IMR-90 (cell line): Measurements from ENCODE around the gene SS18. TPM values are rescaled to one million over a fixed set of nuclear protein-coding genes. Genes with fewer than 3 reads are reported as not detected.

Experiments
- ATAC-seq: fragments of 200-7000 bp; cut with Tn5 transposase; 2 replicates; pipeline ENCODE4 v1.9.1; 2020; ENCODE audit warnings: low read depth, mild to moderate bottlenecking, moderate library complexity
- BruUV-seq: library from RNA; stranded (reverse); fragments of 400-500 nt; replicated peaks from 2 replicates; lab custom pipeline; 2021; lab: Mats Ljungman, UMichigan
- CTCF ChIA-PET: fragments of 300-600 bp; formaldehyde crosslinking; extraction: SDS; loops from one replicate; lab custom pipeline; 2021; ENCODE audit warnings: antibody characterized with exemption; lab: Yijun Ruan, JAX
- POLR2A ChIA-PET: fragments of 300-600 bp; sonication (Branson Sonifier 250); formaldehyde crosslinking; loops from one replicate; lab custom pipeline; 2022; ENCODE audit warnings: antibody characterized with exemption; ENCODE audit not compliant: unreplicated experiment; lab: Charles Lee
- DNase-seq: peaks from one replicate; pipeline ENCODE4 v3.0.0; 2013
- H2AFZ ChIP-seq: replicated peaks from 2 replicates; pipeline ENCODE3; 2013; ENCODE audit warnings: low read length, mild to moderate bottlenecking; ENCODE audit not compliant: poor library complexity
- H2AK5ac ChIP-seq: 2 replicates; pipeline ENCODE4 v1.6.1; 2013; ENCODE audit warnings: low read depth, low read length, inconsistent platforms
- H2AK9ac ChIP-seq: replicated peaks from 2 replicates; pipeline ENCODE3; 2013; ENCODE audit warnings: mild to moderate bottlenecking, low read depth, low read length, moderate library complexity; ENCODE audit not compliant: poor library complexity
- H2BK120ac ChIP-seq: 2 replicates; pipeline ENCODE4 v1.6.1; 2013; ENCODE audit warnings: low read depth, low read length, inconsistent platforms
- H2BK15ac ChIP-seq: 3 replicates; pipeline ENCODE4 v1.6.1; 2013; ENCODE audit warnings: low read depth, low read length, inconsistent platforms
- H2BK20ac ChIP-seq: 2 replicates; pipeline ENCODE4 v1.6.1; 2013; ENCODE audit warnings: low read depth, mild to moderate bottlenecking, inconsistent platforms, low read length, moderate library complexity
- H2BK5ac ChIP-seq: 2 replicates; pipeline ENCODE4 v1.6.1; 2013; ENCODE audit warnings: mild to moderate bottlenecking, low read depth, low read length, inconsistent platforms; ENCODE audit not compliant: poor library complexity, severe bottlenecking
- H3K14ac ChIP-seq: replicated peaks from 2 replicates; pipeline ENCODE4 v1.6.1; 2013; ENCODE audit warnings: low read depth, low read length, inconsistent platforms
- H3K18ac ChIP-seq: 2 replicates; pipeline ENCODE4 v1.6.1; 2013; ENCODE audit warnings: low read depth, low read length, control low read depth
- H3K23ac ChIP-seq: 2 replicates; pipeline ENCODE4 v1.6.1; 2013; ENCODE audit warnings: low read depth, low read length, inconsistent platforms
- H3K27ac ChIP-seq: 2 replicates; pipeline ENCODE4 v1.5.1; 2013; ENCODE audit warnings: mild to moderate bottlenecking, control low read depth, low read length; ENCODE audit not compliant: insufficient read depth
- H3K27me3 ChIP-seq: 2 replicates; pipeline ENCODE4 v1.6.1; 2013; ENCODE audit warnings: low read length; ENCODE audit not compliant: control insufficient read depth, insufficient read depth
- H3K36me3 ChIP-seq: 2 replicates; pipeline ENCODE4 v1.6.1; 2013; ENCODE audit warnings: low read length, mixed read lengths; ENCODE audit not compliant: control insufficient read depth, insufficient read depth
- H3K4ac ChIP-seq: 2 replicates; pipeline ENCODE4 v1.6.1; 2013; ENCODE audit warnings: low read depth, low read length, inconsistent platforms
- H3K4me1 ChIP-seq: 2 replicates; pipeline ENCODE4 v1.6.1; 2013; ENCODE audit warnings: low read length, mixed read lengths; ENCODE audit not compliant: control insufficient read depth, insufficient read depth
- H3K4me2 ChIP-seq: 2 replicates; pipeline ENCODE4 v1.6.1; 2013; ENCODE audit warnings: low read depth, mild to moderate bottlenecking, control low read depth, low read length, moderate library complexity
- H3K4me3 ChIP-seq: 2 replicates; pipeline ENCODE4 v1.5.1; 2013; ENCODE audit warnings: low read depth, mild to moderate bottlenecking, control low read depth, low read length, moderate library complexity; ENCODE audit not compliant: insufficient read depth
- H3K56ac ChIP-seq: 2 replicates; pipeline ENCODE4 v1.6.1; 2013; ENCODE audit warnings: low read length, inconsistent platforms; ENCODE audit not compliant: insufficient read depth; ENCODE audit errors: extremely low read depth
- H3K79me1 ChIP-seq, 2 experiments: 2 replicates each; pipeline ENCODE4 v1.6.1; 2013; ENCODE audit warnings: low read length in 2 of 2, inconsistent platforms in 1 of 2, low read depth in 1 of 2
- H3K9ac ChIP-seq: 2 replicates; pipeline ENCODE4 v1.6.1; 2013; ENCODE audit warnings: low read depth, low read length, control low read depth
- H3K9me1 ChIP-seq: 2 replicates; pipeline ENCODE4 v1.6.1; 2013; ENCODE audit warnings: low read length, inconsistent platforms; ENCODE audit not compliant: insufficient read depth
- H3K9me3 ChIP-seq: 2 replicates; pipeline ENCODE4 v1.6.1; 2013; ENCODE audit warnings: low read length; ENCODE audit not compliant: control insufficient read depth, insufficient read depth
- H4K20me1 ChIP-seq: 2 replicates; pipeline ENCODE4 v1.6.1; 2013; ENCODE audit warnings: low read length, inconsistent platforms; ENCODE audit not compliant: insufficient read depth
- H4K5ac ChIP-seq: 2 replicates; pipeline ENCODE4 v1.6.1; 2013; ENCODE audit warnings: mild to moderate bottlenecking, low read depth, low read length, control low read depth
- H4K8ac ChIP-seq, 2 experiments: 2 replicates each; pipeline ENCODE4 v1.6.1; 2013; ENCODE audit warnings: low read depth in 2 of 2, low read length in 2 of 2, control low read depth in 1 of 2, inconsistent platforms in 1 of 2
- H4K91ac ChIP-seq: 2 replicates; pipeline ENCODE4 v1.6.1; 2013; ENCODE audit warnings: low read depth, low read length, inconsistent platforms; ENCODE audit not compliant: insufficient read depth
- RCOR1 ChIP-seq: IDR thresholded peaks from 2 replicates; pipeline ENCODE4 v1.6.1; 2012; ENCODE audit warnings: mild to moderate bottlenecking, low read length, improper control_type of control experiment; ENCODE audit not compliant: insufficient replicate concordance
- RFX5 ChIP-seq: IDR thresholded peaks from 2 replicates; pipeline ENCODE4 v1.8.0; 2012; ENCODE audit warnings: low read depth, mild to moderate bottlenecking, low read length, moderate library complexity
- SMC3 ChIP-seq: fragments of 150-350 bp; IDR thresholded peaks from 2 replicates; pipeline ENCODE4 v1.6.1; 2016; ENCODE audit warnings: low read depth, mild to moderate bottlenecking, antibody characterized with exemption, low read length, moderate library complexity
- WGBS, 2 experiments: methylation state at CpG; one replicate each; pipeline versions ENCODE4 v1.1.5 to v1.1.7; 2013; ENCODE audit warnings: missing lambda C conversion rate in 2 of 2; ENCODE audit not compliant: insufficient read length in 1 of 2; ENCODE audit errors: extremely low coverage in 2 of 2; 5-methylcytosine and 5-hydroxymethylcytosine counted together
- dilution Hi-C: fragments of 300-500 bp; cut with HindIII; formaldehyde crosslinking; loops from one replicate; pipeline ENCODE4 v1.14.3; 2018; ENCODE audit warnings: low sequenced_read_pairs; ENCODE audit not compliant: unreplicated experiment
- in situ Hi-C: fragments of 300-500 bp; cut with MboI; formaldehyde crosslinking; loops from 3 replicates; pipeline ENCODE4 v1.14.3; 2019; ENCODE audit warnings: low sequenced_read_pairs, inconsistent platforms, mixed read lengths
- intact Hi-C: fragments of 100-400 bp; cut with micrococcal nuclease; formaldehyde crosslinking; loops from 2 replicates; pipeline ENCODE4 v1.10.0; 2022
- polyA plus RNA-seq, 3 experiments: library from polyadenylated mRNA; depleted of rRNA; stranded (reverse); fragments of >200 nt; gene quantifications; 2 replicates each; pipeline ENCODE4 v1.2.3, GENCODE V29; 2012; ENCODE audit warnings: low replicate concordance in 1 of 3
- total RNA-seq: library from RNA; depleted of rRNA; stranded (reverse); fragments of >200 nt; gene quantifications from 2 replicates; pipeline ENCODE4 v1.2.3, GENCODE V29; 2012
- TF ChIP-seq, protein P1 (sequence below): fragments of 150-350 bp; IDR thresholded peaks from 2 replicates; pipeline ENCODE4 v1.6.1; 2016; ENCODE audit warnings: low read depth, mild to moderate bottlenecking, low read length, moderate library complexity, borderline replicate concordance

SS18 gene
- total and polyA plus RNA-seq, 2 of the 4 experiments (the other 2 are of a cell fraction), result 112 to 242 TPM

DNA sequence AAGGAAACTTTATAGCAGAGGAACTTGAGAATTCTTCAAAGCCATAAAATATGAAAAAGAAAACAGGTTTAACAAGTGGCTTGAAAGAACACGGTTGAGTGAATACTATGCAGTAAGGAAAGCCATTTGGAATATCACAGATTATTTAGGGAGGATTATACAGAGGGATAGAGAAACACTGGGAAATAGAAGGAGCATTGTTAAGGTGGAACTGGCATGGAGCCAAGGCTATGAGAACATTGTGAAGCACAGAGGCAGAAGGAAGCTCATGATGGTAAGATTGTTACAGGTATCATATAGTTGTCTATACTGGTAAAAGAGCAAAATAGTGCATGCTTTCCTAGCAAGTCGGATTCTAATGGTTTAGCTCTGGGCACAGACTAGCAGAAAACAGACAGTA lies 87.1 kb downstream of the SS18 start:
- Histone ChIP-seq H3K27ac (no peak overlapping the region), H4K91ac (no peak overlapping the region), H3K23ac (no peak overlapping the region), H3K4me3 (no peak overlapping the region), H2AK9ac (no peak overlapping the region), H3K18ac (no peak overlapping the region), H3K9ac (no peak overlapping the region), H2AFZ (no peak overlapping the region), H2AK5ac (no peak overlapping the region), H2BK15ac (no peak overlapping the region), H2BK120ac (no peak overlapping the region), H3K14ac (no peak overlapping the region), H3K36me3 (no peaks in the 10 kb centered on the region), H3K9me3 (no peaks in the 10 kb centered on the region), H3K9me1 (no peaks in the 10 kb centered on the region), H4K5ac (no peak overlapping the region), H2BK5ac (no peak overlapping the region), H3K4me1 (no peaks in the 10 kb centered on the region), H4K20me1 (no peaks in the 10 kb centered on the region), H3K4me2 (no peak overlapping the region), H3K79me1 (no peaks in the 10 kb centered on the region), H3K4ac (no peak overlapping the region), H3K27me3 (no peaks in the 10 kb centered on the region), H4K8ac (no peak overlapping the region), H2BK20ac (no peak overlapping the region), H3K56ac (no peak overlapping the region)
- dilution Hi-C loops (no loop called here), intact Hi-C loops (no loop called here), in situ Hi-C loops (no loop called here)
- DNase-seq (no peak), ATAC-seq (no peak)
- no peak for TF ChIP-seq RFX5
- no peak for TF ChIP-seq SMC3
- TF ChIP-seq, protein P1, sequence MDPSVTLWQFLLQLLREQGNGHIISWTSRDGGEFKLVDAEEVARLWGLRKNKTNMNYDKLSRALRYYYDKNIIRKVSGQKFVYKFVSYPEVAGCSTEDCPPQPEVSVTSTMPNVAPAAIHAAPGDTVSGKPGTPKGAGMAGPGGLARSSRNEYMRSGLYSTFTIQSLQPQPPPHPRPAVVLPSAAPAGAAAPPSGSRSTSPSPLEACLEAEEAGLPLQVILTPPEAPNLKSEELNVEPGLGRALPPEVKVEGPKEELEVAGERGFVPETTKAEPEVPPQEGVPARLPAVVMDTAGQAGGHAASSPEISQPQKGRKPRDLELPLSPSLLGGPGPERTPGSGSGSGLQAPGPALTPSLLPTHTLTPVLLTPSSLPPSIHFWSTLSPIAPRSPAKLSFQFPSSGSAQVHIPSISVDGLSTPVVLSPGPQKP, result no peak
- no peak for TF ChIP-seq RCOR1
- ChIA-PET POLR2A (no interaction called here), CTCF (no interaction called here)
- 100% methylated on average over 1 of the region's 2 CpGs; no CpG with 5 or more reads in 1 of the 2 experiments for WGBS, 2 experiments
- no TSS peak for BruUV-seq
